SK-N-SH (cell line): ENCODE measurements around the gene BNC2. TPM values are rescaled to one million over a fixed set of nuclear protein-coding genes. Genes with fewer than 3 reads are reported as not detected.

ENCODE experiments used
- CTCF ChIA-PET: fragments of 300-600, 350-600 bp; formaldehyde crosslinking; extraction: SDS; loops from one replicate; lab custom pipeline; 2021; lab: Yijun Ruan, JAX
- POLR2A ChIA-PET: fragments of 350-600 bp; sonication (Branson Sonifier 250); formaldehyde crosslinking; extraction: SDS; loops from one replicate; lab custom pipeline; 2020; ENCODE audit warnings: antibody characterized with exemption, inconsistent platforms; lab: Yijun Ruan, JAX
- DNase-seq: peaks from one replicate; pipeline ENCODE4 v3.0.0; 2012
- H2AFZ ChIP-seq: fragments of 200-600 bp; sonication (generic); 2 replicates; pipeline ENCODE4 v1.8.1; 2016; ENCODE audit warnings: antibody characterized with exemption, mild to moderate bottlenecking, low read depth
- H3F3A ChIP-seq: fragments of 200-600 bp; sonication (generic); replicated peaks from 2 replicates; pipeline ENCODE3; 2016; ENCODE audit warnings: antibody characterized with exemption, mild to moderate bottlenecking; ENCODE audit not compliant: insufficient read depth
- H3K27ac ChIP-seq, 2 experiments: fragments of 200-500 bp in 1 of 2; fragments of 200-600 bp in 1 of 2; sonication (Bioruptor generic) in 1 of 2; sonication (generic), shearing (Covaris generic) in 1 of 2; 2 replicates each; pipeline versions ENCODE4 v1.5.1 to v1.6.1; 2014 to 2016; ENCODE audit warnings: low read depth in 2 of 2, inconsistent platforms in 1 of 2, low read length in 1 of 2, mild to moderate bottlenecking in 1 of 2, mixed read lengths in 1 of 2
- H3K27me3 ChIP-seq: fragments of 200-600 bp; sonication (generic), shearing (Covaris generic); 2 replicates; pipeline ENCODE4 v1.6.1; 2016; ENCODE audit warnings: mixed run types; ENCODE audit not compliant: insufficient read depth
- H3K36me3 ChIP-seq, 2 experiments: fragments of 200-500 bp in 1 of 2; fragments of 200-600 bp in 1 of 2; sonication (Bioruptor generic) in 1 of 2; sonication (generic) in 1 of 2; replicated peaks in 1 of 2; 2 replicates each; pipeline versions ENCODE3 to v1.5.1; 2014 to 2016; ENCODE audit warnings: low read length in 1 of 2, mild to moderate bottlenecking in 1 of 2; ENCODE audit not compliant: insufficient read depth in 2 of 2, control insufficient read depth in 1 of 2
- H3K4me1 ChIP-seq, 2 experiments: fragments of 200-500 bp in 1 of 2; fragments of 200-600 bp in 1 of 2; sonication (Bioruptor generic) in 1 of 2; sonication (generic), shearing (Covaris generic) in 1 of 2; 2 replicates each; pipeline versions ENCODE4 v1.5.1 to v1.6.1; 2014 to 2016; ENCODE audit warnings: low read depth in 1 of 2, low read length in 1 of 2, mixed run types in 1 of 2; ENCODE audit not compliant: insufficient read depth in 2 of 2, control insufficient read depth in 1 of 2
- H3K4me2 ChIP-seq: fragments of 200-600 bp; sonication (generic), shearing (Covaris generic); 2 replicates; pipeline ENCODE4 v1.6.1; 2017; ENCODE audit warnings: mixed run types
- H3K4me3 ChIP-seq, 2 experiments: fragments of 200-500 bp in 1 of 2; fragments of 200-600 bp in 1 of 2; sonication (Bioruptor generic) in 1 of 2; sonication (generic), shearing (Covaris generic) in 1 of 2; 2 replicates each; pipeline versions ENCODE4 v1.5.1 to v1.8.1; 2014 to 2016; ENCODE audit warnings: low read depth in 2 of 2, inconsistent platforms in 1 of 2, low read length in 1 of 2, mild to moderate bottlenecking in 1 of 2, mixed read lengths in 1 of 2, moderate library complexity in 1 of 2
- H3K79me2 ChIP-seq: fragments of 200-600 bp; sonication (generic); 2 replicates; pipeline ENCODE4 v1.8.1; 2017; ENCODE audit warnings: mild to moderate bottlenecking; ENCODE audit not compliant: insufficient read depth
- H3K9ac ChIP-seq: fragments of 200-600 bp; sonication (generic); 2 replicates; pipeline ENCODE4 v1.6.1; 2017; ENCODE audit warnings: mixed run types
- H3K9me2 ChIP-seq: fragments of 200-600 bp; sonication (generic); 2 replicates; pipeline ENCODE4 v1.6.1; 2017; ENCODE audit warnings: mixed run types
- H3K9me3 ChIP-seq: fragments of 200-600 bp; sonication (generic); 2 replicates; pipeline ENCODE4 v1.6.1; 2017; ENCODE audit warnings: mixed run types, mild to moderate bottlenecking, moderate library complexity
- H4K20me1 ChIP-seq: fragments of 200-600 bp; sonication (generic); 2 replicates; pipeline ENCODE4 v1.6.1; 2017; ENCODE audit warnings: mild to moderate bottlenecking, mixed run types; ENCODE audit not compliant: insufficient read depth
- CTCF ChIP-seq: fragments of 200-600 bp; sonication (generic); IDR thresholded peaks from 2 replicates; pipeline ENCODE4 v1.6.1; 2017; ENCODE audit warnings: antibody characterized with exemption, mild to moderate bottlenecking, moderate library complexity
- ELF1 ChIP-seq: IDR thresholded peaks from 2 replicates; pipeline ENCODE4 v1.4.0; 2012
- EP300 ChIP-seq, 2 experiments: IDR thresholded peaks; 2 replicates each; pipeline versions ENCODE4 v1.4.0 to v1.6.1; 2012; ENCODE audit warnings: borderline replicate concordance in 1 of 2, low read depth in 1 of 2, low read length in 1 of 2
- FOSL2 ChIP-seq: IDR thresholded peaks from 2 replicates; pipeline ENCODE4 v1.4.0; 2012; ENCODE audit warnings: low read depth, mild to moderate bottlenecking, moderate library complexity, borderline replicate concordance
- FOXM1 ChIP-seq: IDR thresholded peaks from 2 replicates; pipeline ENCODE4 v1.4.0; 2012; ENCODE audit warnings: low read depth, mild to moderate bottlenecking
- GATA2 ChIP-seq: sonication (generic); formaldehyde crosslinking; IDR thresholded peaks from 2 replicates; pipeline ENCODE4 v1.5.0; 2020; ENCODE audit warnings: mild to moderate bottlenecking, missing genetic modification reagents
- JUND ChIP-seq: IDR thresholded peaks from 2 replicates; pipeline ENCODE4 v1.4.0; 2012
- MAX ChIP-seq: IDR thresholded peaks from 2 replicates; pipeline ENCODE4 v1.4.0; 2012; ENCODE audit warnings: low read depth
- NFIC ChIP-seq: IDR thresholded peaks from 2 replicates; pipeline ENCODE4 v1.4.0; 2012; ENCODE audit warnings: borderline replicate concordance
- PBX3 ChIP-seq: IDR thresholded peaks from 2 replicates; pipeline ENCODE4; 2012
- POLR2AphosphoS5 ChIP-seq: IDR thresholded peaks from 2 replicates; pipeline ENCODE4 v1.6.1; 2012; ENCODE audit warnings: low read depth, low read length
- RCOR1 ChIP-seq: fragments of 150-350 bp; IDR thresholded peaks from 2 replicates; pipeline ENCODE4 v1.6.1; 2017; ENCODE audit warnings: antibody characterized with exemption, low read length
- RFX5 ChIP-seq: IDR thresholded peaks from 2 replicates; pipeline ENCODE4 v1.6.1; 2012; ENCODE audit warnings: mild to moderate bottlenecking, improper control_type of control experiment, low read length
- RXRA ChIP-seq: IDR thresholded peaks from 2 replicates; pipeline ENCODE4 v1.4.0; 2012; ENCODE audit warnings: low read depth, mild to moderate bottlenecking, borderline replicate concordance
- SIN3A ChIP-seq: IDR thresholded peaks from 2 replicates; pipeline ENCODE4 v1.6.1; 2012; ENCODE audit warnings: low read depth, mild to moderate bottlenecking, low read length, moderate library complexity, borderline replicate concordance
- SMC3 ChIP-seq: IDR thresholded peaks from 2 replicates; pipeline ENCODE4 v1.6.1; 2012; ENCODE audit warnings: low read depth, low read length, improper control_type of control experiment
- TAF1 ChIP-seq: IDR thresholded peaks from 2 replicates; pipeline ENCODE4 v1.6.1; 2012; ENCODE audit warnings: low read depth, mild to moderate bottlenecking, low read length, moderate library complexity, borderline replicate concordance
- TCF12 ChIP-seq: IDR thresholded peaks from 2 replicates; pipeline ENCODE4 v1.4.0; 2012
- TEAD4 ChIP-seq: IDR thresholded peaks from 2 replicates; pipeline ENCODE4 v1.4.0; 2012; ENCODE audit warnings: mild to moderate bottlenecking, borderline replicate concordance; ENCODE audit not compliant: insufficient read depth
- USF1 ChIP-seq: IDR thresholded peaks from 2 replicates; pipeline ENCODE4 v1.4.0; 2012; ENCODE audit warnings: low read depth, borderline replicate concordance
- YY1 ChIP-seq: IDR thresholded peaks from 2 replicates; pipeline ENCODE4 v1.4.0; 2012; ENCODE audit warnings: low read depth, mild to moderate bottlenecking
- WGBS: methylation state at CpG from one replicate; pipeline ENCODE4 v1.1.6; 2017; ENCODE audit warnings: low lambda C conversion rate; 5-methylcytosine and 5-hydroxymethylcytosine counted together
- polyA plus RNA-seq, 3 experiments: library from polyadenylated mRNA; depleted of rRNA; stranded (reverse); fragments of >200 nt; gene quantifications; 2 replicates each; pipeline ENCODE4 v1.2.3, GENCODE V29; 2012

BNC2 gene
- polyA plus RNA-seq, 1 of the 3 experiments (the other 2 are of a cell fraction): 8.8 TPM

- H3K9ac ChIP-seq: peak overlapping the region; percentile 30; the same call in 1 of the 2 replicates
- H3K4me1 ChIP-seq: peaks cover 4 to 11% of the 10 kb centered on the region in 2 experiments
- H3K4me2 ChIP-seq: peak overlapping the region; percentile 98
- ChIA-PET POLR2A (interaction anchor here (0.8 kb wide), 1 partner anchor 1446 kb away, joined by 3 read pairs; no protein-coding TSS in a partner anchor), CTCF (no interaction called here)
- H4K20me1 ChIP-seq: no peaks in the 10 kb centered on the region
- H3K9me2 ChIP-seq: no peaks in the 10 kb centered on the region
- H2AFZ ChIP-seq: peak overlapping the region; percentile 40; the same call in 1 of the 2 replicates
- WGBS: 15% methylated on average over 10 of the region's 10 CpGs
- no peak for DNase-seq
- H3K4me3 ChIP-seq: peak overlapping the region; percentile 35 to 85; a peak in 3 of 4 replicates
- H3F3A ChIP-seq: peaks cover 53% of the 10 kb centered on the region
- no peaks in the 10 kb centered on the region for H3K9me3 ChIP-seq
- H3K79me2 ChIP-seq: peaks cover 62% of the 10 kb centered on the region
- no peaks in the 10 kb centered on the region for H3K36me3 ChIP-seq
- no peaks in the 10 kb centered on the region for H3K27me3 ChIP-seq
- TF ChIP-seq JUND: peak; percentile 50
- TF ChIP-seq MAX: 0 out of 2 replicates have a peak, but pooled peaks have one; percentile 19
- peak; percentile 18; the same call in 1 of the 2 replicates for TF ChIP-seq NFIC
- no peak for TF ChIP-seq RCOR1
- no peak for TF ChIP-seq RFX5
- TF ChIP-seq PBX3: peak; percentile 58
- TF ChIP-seq POLR2AphosphoS5: no peak
- TF ChIP-seq TEAD4: no peak
- no peak for TF ChIP-seq TAF1
- TF ChIP-seq FOSL2: peak; percentile 50
- peak in 1 of 2 experiments; percentile 30; a peak in 2 of 4 replicates for TF ChIP-seq EP300 (IDR thresholded peaks at IDR 0.05; ENCODE audit: borderline replicate concordance in 1 of 2, low read depth in 1 of 2, low read length in 1 of 2)
- peak; percentile 31; the same call in 1 of the 2 replicates for TF ChIP-seq SIN3A
- no peak for TF ChIP-seq USF1
- peak; percentile 61 for TF ChIP-seq TCF12
- TF ChIP-seq, all 33 proteins: peak for 8
- H3K27ac ChIP-seq: peak overlapping the region; percentile 68 to 88
Measured at GRCh38 chr9:16867576-16868311, 2.7 kb downstream of the BNC2 start.

GRCh38 chr9:16866587-16866986, 3.9 kb downstream of the BNC2 start:
- ChIA-PET POLR2A (no interaction called here), CTCF (interaction anchor here (0.6 to 1.5 kb wide), 2 partner anchors 524 to 987 kb away, joined by 3 read pairs; no protein-coding TSS in a partner anchor)
- no peaks in the 10 kb centered on the region for H3K27me3 ChIP-seq
- no peak overlapping the region for H2AFZ ChIP-seq
- no peak for DNase-seq
- peaks cover 45% of the 10 kb centered on the region for H3F3A ChIP-seq
- peak overlapping the region in 1 of 2 experiments; percentile 6; a peak in 1 of 4 replicates for H3K4me3 ChIP-seq
- H4K20me1 ChIP-seq: no peaks in the 10 kb centered on the region
- H3K4me2 ChIP-seq: peak overlapping the region; percentile 98
- peak overlapping the region; percentile 68 to 88; a peak in 3 of 4 replicates for H3K27ac ChIP-seq
- no peaks in the 10 kb centered on the region for H3K9me2 ChIP-seq
- H3K79me2 ChIP-seq: peaks cover 74% of the 10 kb centered on the region
- H3K4me1 ChIP-seq: peaks cover 4 to 11% of the 10 kb centered on the region in 2 experiments
- peak overlapping the region; percentile 2; the same call in 1 of the 2 replicates for H3K9ac ChIP-seq
- WGBS: 64% methylated on average over 2 of the region's 2 CpGs
- no peaks in the 10 kb centered on the region for H3K9me3 ChIP-seq
- H3K36me3 ChIP-seq: no peaks in the 10 kb centered on the region
- TF ChIP-seq RCOR1 (no peak), CTCF (peak; percentile 8; the same call in 1 of the 2 replicates), ELF1 (no peak), TEAD4 (no peak), USF1 (no peak), SMC3 (no peak), GATA2 (CRISPR knock-in tag) (no peak), RXRA (no peak), YY1 (no peak), FOXM1 (no peak), POLR2AphosphoS5 (no peak), MAX (0 out of 2 replicates have a peak, but pooled peaks have one; percentile 25)
